NCI-H345 treated with DMSO at 0.1 percent for 48 hours (cell line): ENCODE measurements around the gene TRIM32.

Experiments used
- DNase-seq: peaks from one replicate; lab custom pipeline; 2025; ENCODE audit not compliant: unreplicated experiment; lab: John Stamatoyannopoulos, UW

The TRIM32 gene, protein sequence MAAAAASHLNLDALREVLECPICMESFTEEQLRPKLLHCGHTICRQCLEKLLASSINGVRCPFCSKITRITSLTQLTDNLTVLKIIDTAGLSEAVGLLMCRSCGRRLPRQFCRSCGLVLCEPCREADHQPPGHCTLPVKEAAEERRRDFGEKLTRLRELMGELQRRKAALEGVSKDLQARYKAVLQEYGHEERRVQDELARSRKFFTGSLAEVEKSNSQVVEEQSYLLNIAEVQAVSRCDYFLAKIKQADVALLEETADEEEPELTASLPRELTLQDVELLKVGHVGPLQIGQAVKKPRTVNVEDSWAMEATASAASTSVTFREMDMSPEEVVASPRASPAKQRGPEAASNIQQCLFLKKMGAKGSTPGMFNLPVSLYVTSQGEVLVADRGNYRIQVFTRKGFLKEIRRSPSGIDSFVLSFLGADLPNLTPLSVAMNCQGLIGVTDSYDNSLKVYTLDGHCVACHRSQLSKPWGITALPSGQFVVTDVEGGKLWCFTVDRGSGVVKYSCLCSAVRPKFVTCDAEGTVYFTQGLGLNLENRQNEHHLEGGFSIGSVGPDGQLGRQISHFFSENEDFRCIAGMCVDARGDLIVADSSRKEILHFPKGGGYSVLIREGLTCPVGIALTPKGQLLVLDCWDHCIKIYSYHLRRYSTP

GRCh38 chr9:116687074-116687753 lies at the start of gene TRIM32:
Gene TRIM32 (plus strand): TSS chr9:116687305. CDS start chr9:116697743, 10,438 bp downstream.
- DNase-seq: peak; percentile 78

GRCh38 chr9:116639251-116639741 lies 47.8 kb upstream of the TRIM32 start:
- no peak for DNase-seq

- no peak for DNase-seq
Observed at GRCh38 chr9:116641292-116642059, 45.6 kb upstream of the TRIM32 start.

GRCh38 chr9:116643691-116644090 lies 43.4 kb upstream of the TRIM32 start:
- DNase-seq: no peak

GRCh38 chr9:116644091-116644688 lies 42.9 kb upstream of the TRIM32 start:
- DNase-seq: no peak

GRCh38 chr9:116646661-116647514 lies 40.2 kb upstream of the TRIM32 start:
- DNase-seq: no peak

DNA sequence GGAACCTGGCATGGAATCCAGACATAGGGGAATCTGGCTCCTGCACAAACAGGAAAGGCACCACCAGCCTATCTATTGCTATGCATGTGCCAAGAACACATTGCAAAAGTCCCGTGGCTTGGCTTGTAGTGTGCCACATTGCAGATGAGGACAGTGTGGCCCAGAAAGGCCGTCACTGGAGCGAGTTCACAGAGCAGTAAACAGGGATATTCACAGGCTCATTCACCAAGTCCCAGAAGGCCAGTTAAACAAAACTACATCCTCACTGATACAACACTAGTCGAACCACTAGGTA lies 39.6 kb upstream of the TRIM32 start:
- DNase-seq: no peak

GRCh38 chr9:116653348-116654058 lies 33.6 kb upstream of the TRIM32 start:
- no peak for DNase-seq

GRCh38 chr9:116654059-116654355 lies 33.1 kb upstream of the TRIM32 start:
- DNase-seq: no peak

DNA sequence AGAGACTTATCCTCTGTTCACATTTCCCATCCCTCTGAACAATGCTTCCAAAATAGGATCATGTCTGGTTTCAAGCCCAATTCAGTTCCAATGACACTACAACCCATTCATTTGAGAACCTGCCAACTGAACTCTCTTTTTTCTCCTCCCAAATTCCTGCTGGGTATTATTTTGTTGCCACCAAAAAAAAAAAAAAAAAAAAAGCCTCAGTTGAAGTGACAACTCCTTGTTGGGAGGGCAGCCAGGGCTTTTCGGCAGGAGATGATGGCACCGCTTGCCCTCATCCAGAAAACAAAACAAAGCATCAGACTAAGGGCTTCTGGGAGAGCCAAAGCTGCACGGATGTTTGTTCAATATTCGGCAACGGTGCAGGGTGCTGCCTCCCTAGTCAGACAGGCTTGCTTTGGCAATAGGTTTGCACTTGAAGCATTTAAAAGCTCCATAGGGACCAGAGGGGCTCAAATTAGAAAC lies 30.6 kb upstream of the TRIM32 start:
- DNase-seq: peak; percentile 39

DNA sequence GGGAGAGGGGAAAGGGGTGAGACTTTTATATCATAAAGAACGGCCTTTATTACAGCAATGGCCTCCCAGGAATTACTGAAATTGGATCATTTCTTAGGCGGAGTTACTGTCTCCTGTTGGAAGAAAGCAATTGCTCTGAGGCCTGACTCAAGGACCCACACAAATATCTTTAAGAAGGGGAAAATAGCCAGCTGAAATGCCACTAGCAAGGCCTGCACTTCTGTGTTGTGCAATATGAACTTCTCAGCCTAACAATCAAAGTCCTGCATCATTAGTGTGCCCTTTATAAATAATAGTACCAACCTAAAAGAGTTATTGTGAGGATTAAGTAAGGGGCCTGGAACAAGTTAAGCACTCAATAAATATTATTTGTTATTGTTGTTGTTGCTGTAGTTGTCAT lies 30.1 kb upstream of the TRIM32 start:
- DNase-seq: no peak

- DNase-seq: no peak
Observed at GRCh38 chr9:116658265-116658664, 28.8 kb upstream of the TRIM32 start.

DNA sequence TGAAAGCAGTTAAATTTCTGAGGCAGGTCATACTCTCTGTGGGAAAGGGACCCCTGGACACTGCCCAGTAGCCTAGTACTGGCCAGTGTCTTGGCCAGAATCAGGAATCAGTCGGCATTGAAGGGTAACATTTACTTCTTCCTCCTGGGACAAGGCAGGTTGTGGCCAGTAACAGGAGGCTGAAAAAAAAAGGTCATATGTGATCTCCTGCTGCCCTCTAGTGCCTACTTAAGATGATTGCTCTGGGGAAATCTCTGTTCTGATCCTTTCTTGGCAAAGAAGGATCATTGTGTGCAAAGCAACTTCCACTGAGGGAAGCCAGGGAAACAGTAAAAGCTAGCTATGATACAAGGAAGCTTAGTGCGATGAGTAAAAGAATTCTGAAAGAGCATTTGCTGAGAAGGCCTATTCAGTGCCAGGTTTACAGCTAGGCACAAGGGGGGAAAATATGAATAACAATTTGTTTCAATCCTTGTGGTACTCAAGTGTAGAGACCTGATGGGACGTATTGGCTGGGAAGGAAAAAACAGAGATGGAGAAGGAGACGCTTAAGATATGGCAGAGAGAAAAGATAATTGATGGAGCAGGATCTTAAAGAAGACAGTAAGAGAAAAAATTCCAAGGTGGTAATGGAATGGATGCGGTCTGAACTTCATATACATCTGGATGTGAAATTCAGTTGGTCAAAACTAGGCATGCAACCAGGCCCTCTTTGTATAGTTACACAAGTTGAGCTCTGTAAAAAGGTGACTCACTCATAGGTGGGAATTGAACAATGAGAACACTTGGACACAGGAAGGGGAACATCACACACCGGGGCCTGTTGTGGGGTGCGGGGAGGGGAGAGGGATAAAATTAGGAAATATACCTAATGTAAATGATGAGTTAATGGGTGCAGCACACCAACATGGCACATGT lies 25.8 kb upstream of the TRIM32 start:
- DNase-seq: peak; percentile 44

DNA sequence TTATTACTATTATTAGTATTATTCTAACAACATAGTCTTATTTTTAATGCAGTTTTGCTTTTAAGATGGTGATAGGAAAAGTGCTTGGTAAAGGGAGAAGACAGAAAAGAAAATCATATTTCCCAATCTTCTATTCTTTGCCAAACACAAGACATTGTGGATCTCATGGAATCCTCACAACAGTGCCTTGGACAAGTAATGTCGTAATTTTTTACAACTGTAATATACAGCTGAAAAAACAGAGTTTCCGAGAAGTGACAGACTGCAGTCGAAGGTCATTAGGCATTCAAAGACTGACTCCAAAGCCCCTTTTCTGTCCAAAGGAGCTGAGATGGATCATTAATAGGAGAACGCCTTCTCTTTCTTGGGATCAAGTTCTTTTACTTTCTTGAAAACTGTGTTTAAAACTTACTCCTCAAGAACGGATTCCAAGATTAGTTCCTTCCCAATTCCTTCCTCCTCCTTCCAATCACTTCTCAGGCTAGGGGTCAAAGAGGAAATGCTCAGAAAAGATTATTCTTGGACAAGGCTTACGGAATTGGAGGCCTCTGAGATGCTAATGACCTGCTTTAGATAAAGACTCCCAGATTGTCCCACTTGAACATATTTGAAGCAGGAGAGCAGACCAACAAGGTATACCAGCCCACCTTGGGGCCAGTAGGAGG lies 24.3 kb upstream of the TRIM32 start:
- no peak for DNase-seq

GRCh38 chr9:116663581-116663980 lies 23.5 kb upstream of the TRIM32 start:
- no peak for DNase-seq

GRCh38 chr9:116668970-116669695 lies 18.0 kb upstream of the TRIM32 start:
- DNase-seq: no peak

- no peak for DNase-seq
Observed at GRCh38 chr9:116671605-116672004, 15.5 kb upstream of the TRIM32 start.
